Skeletal muscle cell (primary cell): ENCODE data around the gene B4GALNT4.
"Not testable (repeated sequence)": the region's sequence is repeated elsewhere in the genome, so short reads cannot be mapped to it uniquely, and the experiment has no call there.

ENCODE experiments used
- DNase-seq: peaks from one replicate; pipeline ENCODE4 v3.0.0-alpha.2; 2010; ENCODE audit warnings: low read depth
- H3K4me3 ChIP-seq: 2 replicates; pipeline ENCODE4 v1.5.1; 2011; ENCODE audit warnings: low read depth, mild to moderate bottlenecking, control low read depth, low read length, moderate library complexity

The B4GALNT4 gene

GRCh38 chr11:385594-386351 is 16.5 kb downstream of the B4GALNT4 start:
- no peak for DNase-seq
- no peak overlapping the region for H3K4me3 ChIP-seq

GRCh38 chr11:386483-386882 is 17.2 kb downstream of the B4GALNT4 start:
- DNase-seq = no peak
- no peak overlapping the region for H3K4me3 ChIP-seq

GRCh38 chr11:387193-387793 is 18.0 kb downstream of the B4GALNT4 start:
- no peak overlapping the region for H3K4me3 ChIP-seq
- no peak for DNase-seq

GRCh38 chr11:389369-389768 is 20.1 kb downstream of the B4GALNT4 start:
- DNase-seq, H3K4me3 ChIP-seq: not testable (repeated sequence)

- DNase-seq = no peak
- H3K4me3 ChIP-seq = no peak overlapping the region
Observed at GRCh38 chr11:390175-390574, 20.9 kb downstream of the B4GALNT4 start.

GRCh38 chr11:391117-392017 is 22.1 kb downstream of the B4GALNT4 start:
- no peak overlapping the region for H3K4me3 ChIP-seq
- DNase-seq = no peak

- no peak for DNase-seq
- H3K4me3 ChIP-seq = no peak overlapping the region
Observed at GRCh38 chr11:392102-392777, 22.9 kb downstream of the B4GALNT4 start.

GRCh38 chr11:393219-394033 is 24.1 kb downstream of the B4GALNT4 start:
- no peak overlapping the region for H3K4me3 ChIP-seq
- DNase-seq = no peak

- DNase-seq = no peak
- no peak within 1 kb of the TSS for H3K4me3 ChIP-seq
Observed at GRCh38 chr11:394034-394857, 24.9 kb downstream of the B4GALNT4 start, which contains the start of gene PKP3. Gene PKP3 (plus strand): TSS chr11:394209. CDS start chr11:394293, 84 bp downstream.

- DNase-seq = no peak
- no peak overlapping the region for H3K4me3 ChIP-seq
Observed at GRCh38 chr11:394858-395655, 25.8 kb downstream of the B4GALNT4 start.

GRCh38 chr11:395866-396265 is 26.6 kb downstream of the B4GALNT4 start:
- DNase-seq = no peak
- no peak overlapping the region for H3K4me3 ChIP-seq

GRCh38 chr11:396511-396947 is 27.2 kb downstream of the B4GALNT4 start:
- DNase-seq = no peak
- peak overlapping the region; percentile 34 for H3K4me3 ChIP-seq

GRCh38 chr11:396948-397548 is 27.7 kb downstream of the B4GALNT4 start:
- H3K4me3 ChIP-seq = peak overlapping the region; percentile 34
- no peak for DNase-seq

- no peak overlapping the region for H3K4me3 ChIP-seq
- DNase-seq = no peak
Observed at GRCh38 chr11:398826-399225, 29.5 kb downstream of the B4GALNT4 start.

- H3K4me3 ChIP-seq = no peak overlapping the region
- no peak for DNase-seq
Observed at GRCh38 chr11:399731-400211, 30.5 kb downstream of the B4GALNT4 start.

GRCh38 chr11:400241-400689 is 31.0 kb downstream of the B4GALNT4 start:
- DNase-seq = no peak
- no peak overlapping the region for H3K4me3 ChIP-seq
